CD4-positive, alpha-beta T cell treated with Interferon gamma for 1 hour (primary cell): ENCODE measurements around the gene CSF1R.
A peak's percentile ranks its signal among the peaks of the same experiment; 100 is the strongest.

Experiments
- DNase-seq: peaks from one replicate; pipeline ENCODE4 v3.0.0-alpha.2; 2020

Gene CSF1R

DNA sequence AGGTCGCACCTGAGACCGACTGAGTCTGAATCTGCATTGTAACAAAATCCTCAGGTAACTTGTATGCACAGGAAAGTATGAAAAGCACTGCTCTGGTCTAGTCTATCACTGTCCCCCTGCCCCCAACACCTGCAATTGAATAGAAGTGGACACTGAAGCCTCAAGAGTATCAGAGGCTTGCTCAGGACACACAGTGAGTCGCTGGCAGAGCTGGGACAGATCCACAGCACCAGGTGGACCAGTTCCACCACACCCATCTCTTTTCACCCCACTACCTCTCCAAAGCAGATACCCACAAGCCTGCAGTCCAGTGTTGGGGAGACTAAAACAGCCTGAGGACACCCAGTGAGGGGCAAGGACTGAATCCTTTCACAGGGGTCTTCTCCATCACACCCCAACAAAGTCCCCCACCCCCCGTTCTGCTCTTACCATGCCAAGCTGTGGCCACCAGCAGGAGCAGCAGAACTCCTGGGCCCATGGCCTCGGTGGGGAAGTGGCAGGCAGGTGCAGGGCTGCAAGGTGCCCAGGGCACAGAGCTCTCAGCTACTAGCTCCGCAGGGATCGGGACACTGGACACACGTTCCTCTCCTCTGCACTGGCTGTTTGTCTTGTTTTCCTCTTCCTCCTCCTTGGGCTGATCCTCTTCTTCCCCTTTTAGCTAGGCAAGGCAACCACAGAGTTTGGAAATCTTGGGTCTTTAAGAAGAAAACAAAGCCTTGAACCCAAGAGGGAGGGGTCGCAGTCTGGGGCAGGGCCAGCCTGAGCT, at the start of gene CSF1R:
Gene CSF1R (minus strand): TSS at position 605 of the 766 bp plus-strand sequence. CDS start 127 bp downstream, at position 478.
- no peak for DNase-seq

- DNase-seq = no peak
Measured at GRCh38 chr5:150135557-150136304, 49.4 kb upstream of the CSF1R start.

DNA sequence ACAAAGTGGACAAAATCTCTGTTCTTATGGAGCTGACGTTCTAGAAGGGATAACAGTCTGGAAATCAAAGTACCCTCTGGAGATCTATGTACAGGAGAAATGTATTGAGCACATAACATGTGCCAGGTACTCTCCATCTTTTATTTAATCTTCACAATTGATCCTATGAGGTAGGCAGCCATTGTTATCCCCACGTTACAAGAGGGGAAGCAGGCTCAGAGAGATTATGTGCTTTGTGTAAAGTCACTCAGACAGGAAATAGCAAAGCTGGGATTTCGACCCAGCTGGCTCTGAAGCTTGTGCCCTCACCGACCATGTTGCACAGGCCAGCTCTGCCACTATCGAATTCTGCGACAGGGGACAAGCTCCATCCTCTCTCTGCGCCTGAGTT, 47.8 kb upstream of the CSF1R start:
- no peak for DNase-seq

- DNase-seq = no peak
Measured at GRCh38 chr5:150133581-150134197, 47.3 kb upstream of the CSF1R start.

GRCh38 chr5:150132740-150133139, 46.4 kb upstream of the CSF1R start:
- DNase-seq = no peak

DNA sequence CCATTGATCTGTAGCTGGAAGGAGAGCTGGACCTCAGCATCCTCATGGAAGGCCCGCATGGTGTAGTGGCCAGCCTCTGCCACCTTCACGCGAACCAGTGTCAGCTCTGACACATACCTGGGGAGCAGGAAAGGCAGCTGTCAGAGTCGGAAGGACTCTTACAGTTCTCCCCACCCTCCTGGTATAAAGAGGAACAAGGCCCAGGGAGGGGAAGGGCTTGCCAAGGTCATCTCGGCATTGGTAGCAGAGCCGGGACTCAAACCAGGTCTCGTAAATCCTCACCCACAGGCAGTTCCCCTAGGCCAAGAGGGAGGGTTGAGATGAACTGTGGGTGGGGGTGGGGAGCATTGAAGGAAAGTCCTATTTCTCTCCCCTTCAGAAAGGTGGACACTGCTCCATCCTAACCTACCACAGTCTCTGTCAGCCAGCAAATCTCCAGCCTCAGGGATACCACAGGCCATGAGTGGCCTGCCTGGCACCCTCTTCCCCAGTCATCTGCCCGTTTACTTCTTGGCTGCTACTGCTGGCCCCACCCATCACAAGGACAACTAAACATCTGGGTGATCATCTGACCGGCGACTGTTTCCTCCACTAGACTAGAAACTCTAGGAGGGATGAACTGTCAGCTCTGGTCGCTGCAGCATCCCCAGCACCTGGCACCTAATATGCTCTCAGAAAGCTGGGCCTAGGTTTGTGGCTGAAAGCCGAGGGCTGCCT, 45.8 kb upstream of the CSF1R start:
- DNase-seq = peak; percentile 14

- DNase-seq = no peak
Measured at GRCh38 chr5:150131461-150131860, 45.1 kb upstream of the CSF1R start.

DNA sequence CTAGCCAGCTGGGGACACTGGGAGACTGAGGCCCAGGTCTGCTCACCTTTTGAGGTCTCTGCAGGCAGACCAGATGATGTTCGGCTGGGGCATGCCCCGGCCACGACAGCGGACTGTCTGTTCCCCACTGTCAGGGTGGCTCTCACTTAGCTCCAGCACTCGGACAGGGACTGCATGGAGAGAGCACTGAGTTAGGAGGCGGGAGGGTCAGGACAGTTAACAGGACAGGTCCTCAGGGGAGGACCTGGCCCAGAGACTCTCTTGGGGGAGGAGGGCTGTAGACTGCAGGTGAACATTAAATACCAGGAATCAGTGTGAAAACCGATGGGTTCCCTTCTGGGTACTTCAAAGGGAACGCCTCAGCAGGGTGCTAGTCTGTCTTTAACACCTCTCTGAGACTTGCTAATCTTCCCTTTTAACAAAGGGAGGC, 44.2 kb upstream of the CSF1R start:
- DNase-seq = no peak

DNA sequence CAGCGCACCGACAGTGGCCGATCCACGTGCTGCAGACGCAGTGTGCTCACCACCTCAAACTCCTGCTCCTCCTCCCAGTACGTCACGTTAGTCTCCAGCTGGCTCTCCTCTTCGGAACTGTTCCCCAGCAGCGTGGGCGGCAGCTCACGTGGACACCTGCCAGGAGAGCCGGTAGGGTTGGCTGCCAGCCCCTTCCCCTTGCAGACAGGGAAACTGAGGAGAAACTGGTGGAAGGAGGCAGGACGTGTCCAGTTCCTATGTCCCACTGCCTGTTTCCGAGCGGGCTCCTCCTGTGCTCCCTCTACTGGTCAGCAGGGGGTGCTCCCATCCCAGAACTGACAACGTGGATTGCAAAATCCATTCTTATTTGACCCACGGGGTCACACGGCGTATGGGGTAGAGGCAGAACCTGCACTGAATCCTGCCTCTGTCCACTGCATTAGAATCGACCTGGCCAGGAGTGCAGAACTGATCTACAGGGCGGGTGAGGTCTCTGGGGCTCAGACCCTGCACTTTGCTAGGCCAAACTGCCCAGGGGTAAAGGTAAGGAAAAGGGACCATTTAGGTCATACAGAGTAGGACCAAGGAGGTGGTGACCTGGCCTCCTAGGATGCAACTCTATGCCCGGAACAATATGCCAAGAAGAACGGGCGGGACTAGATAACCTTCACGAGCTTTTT, 43.6 kb upstream of the CSF1R start:
- DNase-seq = peak; percentile 52

DNA sequence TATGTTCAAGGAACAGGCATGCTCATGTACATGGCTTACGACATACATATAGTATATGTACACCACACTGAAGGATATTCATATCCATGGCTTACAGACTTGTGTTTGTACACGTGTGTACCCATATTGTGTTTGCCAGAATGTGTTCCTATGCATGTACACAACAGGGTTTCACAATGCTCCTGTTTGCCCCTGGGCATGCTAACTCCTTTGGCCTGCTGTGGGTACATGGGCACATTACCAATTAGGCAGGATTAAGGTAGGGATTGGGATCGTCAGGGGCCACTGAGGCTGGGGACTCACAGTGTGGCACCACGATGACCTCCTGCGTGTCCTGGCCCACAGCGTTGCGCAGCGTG, 43.1 kb upstream of the CSF1R start:
- no peak for DNase-seq

GRCh38 chr5:150126921-150127265, 40.5 kb upstream of the CSF1R start:
- no peak for DNase-seq

DNA sequence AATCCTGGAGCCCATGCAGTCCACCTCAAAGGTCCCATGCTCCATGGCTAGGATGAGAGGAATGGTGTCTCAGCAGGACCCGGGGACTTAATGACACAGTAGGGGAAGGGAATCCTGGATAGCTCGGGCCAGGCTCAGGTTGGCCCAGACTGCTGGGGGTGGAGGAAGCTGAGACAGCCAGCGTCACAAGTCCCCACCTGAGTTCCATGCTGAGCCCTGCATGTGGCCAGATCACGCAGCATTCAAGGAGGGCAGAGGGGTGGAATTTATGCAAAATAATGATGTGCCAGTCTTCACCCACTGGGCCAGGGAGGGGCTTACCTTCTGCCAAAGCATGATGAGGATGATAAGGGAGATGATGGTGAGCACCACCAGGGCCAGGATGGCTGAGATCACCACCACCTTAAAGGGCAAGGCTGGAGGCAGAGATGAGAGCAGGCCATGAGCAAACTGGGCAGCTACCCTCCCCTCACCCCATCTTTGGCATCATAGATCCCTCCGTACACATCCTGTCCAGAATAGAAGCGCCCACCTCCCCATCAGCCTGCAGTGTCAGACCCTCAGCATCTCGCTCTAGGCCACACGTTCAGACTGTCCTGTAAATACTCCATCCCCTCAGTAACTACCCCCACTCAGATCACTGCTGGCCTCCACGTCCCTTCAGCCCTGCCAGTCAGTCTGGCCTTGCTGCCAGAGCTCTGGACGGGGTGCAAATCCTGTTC, 40.0 kb upstream of the CSF1R start:
- no peak for DNase-seq

DNA sequence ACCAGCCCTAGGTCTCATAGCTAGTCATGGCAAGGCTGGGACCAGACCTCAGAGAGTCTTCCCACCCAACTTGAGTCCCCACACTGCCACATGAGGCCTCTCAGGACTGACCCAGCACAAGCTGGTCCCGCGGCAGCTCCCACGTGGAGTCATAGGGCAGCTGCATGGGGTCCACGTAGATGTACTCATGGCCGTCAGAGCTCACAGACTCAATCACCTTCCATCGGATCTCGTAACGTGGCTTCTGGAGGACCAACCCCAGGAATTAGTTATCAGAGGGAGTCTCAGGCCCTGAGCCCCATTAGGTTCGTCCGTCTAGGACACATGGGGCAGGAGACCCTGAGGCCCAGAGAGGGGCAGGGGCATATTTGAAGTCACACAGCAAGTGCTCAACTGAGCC, 39.0 kb upstream of the CSF1R start:
- DNase-seq = no peak

DNA sequence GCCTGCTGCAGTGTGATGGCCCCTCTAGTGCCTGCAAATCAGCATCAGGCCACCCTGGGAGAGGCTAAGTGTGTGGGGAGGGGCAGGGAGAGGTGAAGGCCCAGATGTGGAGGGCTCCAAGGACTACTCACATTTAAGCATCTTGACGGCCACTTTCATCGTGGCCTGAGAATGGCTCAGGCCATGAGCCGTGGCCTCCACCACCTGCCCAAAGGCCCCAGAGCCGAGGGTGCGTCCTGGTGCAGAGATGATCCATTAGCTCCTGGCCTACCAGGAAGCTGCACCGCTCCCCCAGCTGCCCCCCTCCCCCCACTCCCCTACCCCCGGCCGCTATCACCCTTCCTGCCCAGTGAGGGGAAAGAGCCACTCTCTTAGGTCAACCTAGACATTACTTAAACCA, 38.2 kb upstream of the CSF1R start:
- no peak for DNase-seq

DNA sequence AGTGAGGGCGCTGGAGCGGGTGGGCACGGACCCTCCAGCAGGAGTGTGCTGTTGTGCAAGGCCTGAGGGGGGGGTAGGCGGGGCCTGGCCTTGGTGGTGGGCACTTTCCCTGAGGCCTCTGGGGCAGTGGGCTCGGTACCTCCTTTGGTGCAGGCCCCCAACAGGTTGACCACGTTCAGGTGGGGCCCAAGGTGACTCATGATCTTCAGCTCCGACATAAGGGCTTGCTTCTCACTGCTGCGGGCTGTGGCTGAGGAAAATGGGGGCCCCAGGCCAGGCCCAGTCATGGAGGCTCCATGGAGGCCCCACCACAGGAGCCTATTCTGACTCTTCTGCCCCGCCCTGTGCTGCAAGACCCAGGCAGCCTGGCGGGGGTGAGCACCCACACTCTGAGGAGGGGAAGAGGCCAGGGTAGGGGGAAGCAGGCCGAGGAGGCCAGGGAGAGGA, 37.8 kb upstream of the CSF1R start:
- DNase-seq = peak; percentile 10

GRCh38 chr5:150123542-150123941, 37.2 kb upstream of the CSF1R start:
- no peak for DNase-seq

- DNase-seq = no peak
Measured at GRCh38 chr5:150122536-150123481, 36.5 kb upstream of the CSF1R start.

DNA sequence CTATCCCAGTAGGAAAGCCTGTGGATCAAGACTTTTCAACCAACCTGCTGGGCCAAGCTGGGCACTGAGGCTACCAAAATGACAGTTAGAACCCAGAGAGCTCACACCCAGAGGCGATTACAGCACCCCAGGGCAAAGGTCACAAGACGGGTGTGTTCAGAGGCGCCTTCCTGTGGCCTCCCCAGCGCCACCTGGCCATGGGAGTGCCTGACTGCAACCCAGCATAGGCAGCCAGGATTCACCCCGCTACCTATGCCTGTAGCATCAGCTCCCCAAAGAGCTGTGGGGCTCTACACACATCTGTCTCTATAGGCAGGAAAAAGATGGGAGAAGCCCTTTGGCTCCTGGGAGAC, 35.8 kb upstream of the CSF1R start:
- DNase-seq = peak; percentile 45

DNA sequence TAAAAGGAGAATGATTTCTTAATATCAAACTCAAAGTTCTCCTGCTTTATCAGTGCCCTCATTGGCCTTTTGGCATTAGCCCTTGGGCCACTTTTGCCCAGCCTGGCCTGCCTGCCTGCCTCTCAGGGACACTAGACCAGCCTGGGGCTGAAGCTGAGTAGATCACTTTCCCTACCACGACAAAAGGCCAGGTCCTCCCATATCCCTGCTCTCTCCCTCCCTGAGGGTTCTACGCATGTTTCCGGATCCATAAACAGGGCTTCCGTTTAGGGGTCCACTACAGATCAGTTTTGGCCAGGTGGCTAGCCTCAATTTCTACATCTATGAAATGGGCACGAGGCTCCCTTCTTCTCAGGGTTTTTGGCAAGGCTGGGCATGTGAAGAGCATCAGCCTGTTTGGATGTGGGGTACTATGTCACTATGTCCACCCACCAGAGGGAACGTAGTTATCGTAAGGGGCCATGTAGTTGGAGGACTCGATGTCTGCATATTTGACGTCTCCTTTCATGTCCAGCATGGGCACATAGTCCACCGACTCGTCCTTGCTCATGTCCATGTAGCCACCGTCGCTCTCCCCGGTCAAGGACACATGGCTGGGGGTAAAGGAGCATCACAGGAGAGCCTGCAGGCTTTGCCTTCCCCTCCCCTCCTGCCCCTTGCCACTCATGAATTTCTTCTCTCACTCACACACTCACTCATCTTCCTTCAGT, 35.2 kb upstream of the CSF1R start:
- no peak for DNase-seq
